Kidney (tissue), 14 donors: Measurements from ENCODE around the gene GATD1. TPM values are rescaled to one million over a fixed set of nuclear protein-coding genes. Genes with fewer than 3 reads are reported as not detected.

Experiments used
- DNase-seq, 5 donors: peaks; one replicate each; pipeline ENCODE4 v3.0.0-alpha.2; 2013 to 2020
- FAIRE-seq: peaks from 2 replicates; lab custom pipeline; 2012; peaks lifted over from hg19 to GRCh38; lab: Jason Lieb, UNC
- H3K27ac ChIP-seq, 2 donors: one replicate each; pipeline ENCODE4 v1.7.0; 2013; ENCODE audit warnings: low read depth in 2 of 2, low read length in 2 of 2, inconsistent platforms in 1 of 2
- H3K27me3 ChIP-seq: one replicate; pipeline ENCODE4 v1.7.1; 2013; ENCODE audit warnings: low read length, inconsistent platforms; ENCODE audit not compliant: control insufficient read depth, insufficient read depth
- H3K36me3 ChIP-seq, 3 donors: one replicate each; pipeline versions ENCODE4 v1.7.0 to v1.7.1; 2013; ENCODE audit warnings: low read length in 3 of 3, control low read depth in 1 of 3, inconsistent platforms in 1 of 3; ENCODE audit not compliant: insufficient read depth in 3 of 3, control insufficient read depth in 2 of 3
- H3K4me1 ChIP-seq, 3 donors: one replicate each; pipeline versions ENCODE4 v1.7.0 to v1.7.1; 2013; ENCODE audit warnings: low read length in 3 of 3, inconsistent platforms in 1 of 3, low read depth in 1 of 3; ENCODE audit not compliant: control insufficient read depth in 2 of 3, insufficient read depth in 2 of 3
- H3K4me3 ChIP-seq, 3 donors: one replicate each; pipeline versions ENCODE4 v1.7.0 to v1.8.1; 2013; ENCODE audit warnings: low read length in 3 of 3, control low read depth in 1 of 3, inconsistent platforms in 1 of 3
- H3K9ac ChIP-seq, 3 donors: one replicate each; pipeline versions ENCODE4 v1.7.0 to v1.7.1; 2013; ENCODE audit warnings: low read length in 3 of 3, control low read depth in 1 of 3, inconsistent platforms in 1 of 3
- H3K9me3 ChIP-seq, 3 donors: one replicate each; pipeline versions ENCODE4 v1.7.0 to v1.7.1; 2013; ENCODE audit warnings: low read length in 3 of 3, control low read depth in 1 of 3, inconsistent platforms in 1 of 3; ENCODE audit not compliant: control insufficient read depth in 2 of 3, insufficient read depth in 1 of 3
- CTCF ChIP-seq: IDR thresholded peaks from 3 replicates; pipeline ENCODE4 v1.5.1; 2012; ENCODE audit warnings: mild to moderate bottlenecking, moderate library complexity, borderline replicate concordance; ENCODE audit not compliant: insufficient read depth; ENCODE audit errors: extremely low read depth
- intact Hi-C: fragments of 100-400 bp; cut with DNase I; formaldehyde crosslinking; loops from one replicate; pipeline ENCODE4 v1.11.1; 2022
- polyA plus RNA-seq: library from polyadenylated mRNA; stranded (reverse); fragments of 350-450 nt; fragmentation: Illumina TruSeq; extraction: RNeasy Lipid Tissue Mini Kit (QIAGEN cat#74804); gene quantifications from one replicate; pipeline ENCODE4 v1.2.3, GENCODE V29; 2014; ENCODE audit warnings: low read depth, low replicate concordance; ENCODE audit not compliant: insufficient read depth
- total RNA-seq: library from RNA; stranded (reverse); fragmentation: NEBNext Ultra II Directional; extraction: Animal tissue kit (Norgen Biotek cat#: 25700); gene quantifications from one replicate; pipeline ENCODE4 v1.2.1, GENCODE V29; 2021
- donor health status: control.
- donor health status: control.
- donor health status: control.
- donor health status: control.
- donor health status: control.
- donor health status: DM: yes; HTN: yes; CAD: no.
- donor health status: Normal renal cell carcinoma (clear cell type).

Gene GATD1
- total and polyA plus RNA-seq, 2 donors from 2014 or later, result 38.3 to 66.2 TPM

GRCh38 chr11:811446-812245, 34.4 kb upstream of the GATD1 start:
- peaks cover 2 to 23% (median 5%) of the 10 kb centered on the region in 3 donors for H3K4me1 ChIP-seq
- H3K27me3 ChIP-seq, result no peaks in the 10 kb centered on the region
- peak overlapping the region in 1 of 3 donors; percentile 80 for H3K4me3 ChIP-seq
- FAIRE-seq, result no peak
- no peak for DNase-seq
- peaks cover 6 to 14% (median 14%) of the 10 kb centered on the region in 3 donors for H3K36me3 ChIP-seq
- intact Hi-C loops, result no loop called here
- no peaks in the 10 kb centered on the region for H3K9me3 ChIP-seq
- no peak overlapping the region for H3K27ac ChIP-seq
- TF ChIP-seq CTCF, result no peak
- peak overlapping the region in 1 of 3 donors; percentile 86 for H3K9ac ChIP-seq

DNA sequence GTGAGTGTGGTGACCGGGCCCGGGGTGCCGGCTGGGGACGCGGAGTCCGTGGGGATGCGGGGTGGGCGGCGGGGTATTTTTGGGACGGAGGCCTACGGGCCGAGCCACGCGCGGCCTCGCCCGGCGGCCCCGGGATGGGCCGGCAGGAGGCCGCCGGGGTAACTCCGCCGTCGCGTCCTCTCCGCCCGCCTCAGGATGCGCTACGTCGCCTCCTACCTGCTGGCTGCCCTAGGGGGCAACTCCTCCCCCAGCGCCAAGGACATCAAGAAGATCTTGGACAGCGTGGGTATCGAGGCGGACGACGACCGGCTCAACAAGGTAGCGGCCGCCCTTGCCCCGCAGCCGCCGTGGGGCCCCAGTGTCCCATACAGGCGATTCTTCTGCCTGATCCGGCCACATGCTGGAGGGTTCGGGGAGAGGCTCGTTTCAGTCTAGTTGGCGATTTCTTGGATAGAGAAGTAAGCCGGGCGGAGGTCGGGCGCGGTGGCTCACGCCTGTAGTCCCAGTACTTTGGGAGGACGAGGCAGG, 32.8 kb upstream of the GATD1 start:
- peaks cover 6 to 14% (median 14%) of the 10 kb centered on the region in 3 donors for H3K36me3 ChIP-seq
- intact Hi-C loops, result no loop called here
- H3K27me3 ChIP-seq, result no peaks in the 10 kb centered on the region
- no peak for TF ChIP-seq CTCF
- peak overlapping the region; percentile 30 to 98 (median 86) for H3K9ac ChIP-seq
- DNase-seq, result no peak
- peak overlapping the region; percentile 80 to 96 (median 85) for H3K4me3 ChIP-seq
- FAIRE-seq, result no peak
- H3K4me1 ChIP-seq, result peaks cover 2 to 25% (median 5%) of the 10 kb centered on the region in 3 donors
- H3K27ac ChIP-seq, result peak overlapping the region; percentile 99 to 100
- no peaks in the 10 kb centered on the region for H3K9me3 ChIP-seq

GRCh38 chr11:809287-810039, 32.2 kb upstream of the GATD1 start, which contains the start of gene RPLP2:
Gene RPLP2, plus strand, starts transcription at chr11:809967. Its CDS starts 268 bp downstream, at chr11:810235.
- Histone ChIP-seq H3K9me3 (no peaks in the 10 kb centered on the region), H3K4me3 (peak within 1 kb of the TSS; percentile 80 to 96 (median 85)), H3K36me3 (peaks cover 6 to 14% (median 14%) of the 10 kb centered on the region in 3 donors), H3K4me1 (peaks cover 2 to 28% (median 8%) of the 10 kb centered on the region in 3 donors), H3K27me3 (no peaks in the 10 kb centered on the region), H3K27ac (peak within 1 kb of the TSS; percentile 99 to 100), H3K9ac (peak within 1 kb of the TSS; percentile 90 to 98 (median 95))
- intact Hi-C loops, result no loop called here
- no peak for FAIRE-seq
- peak; percentile 98 to 100 (median 99) for DNase-seq
- TF ChIP-seq CTCF, result no peak
